Neural cell (in vitro differentiated cells): Measurements from ENCODE around the gene LSM14B. TPM values are rescaled to one million over a fixed set of nuclear protein-coding genes. Genes with fewer than 3 reads are reported as not detected.

ENCODE experiments used
- H2AFZ ChIP-seq: fragments of 200-600, 300-800 bp; sonication (generic), shearing (Covaris generic); 2 replicates; pipeline ENCODE4 v1.6.0; 2014; ENCODE audit warnings: low read depth, mild to moderate bottlenecking, antibody characterized with exemption, low read length, moderate library complexity
- H3F3A ChIP-seq: fragments of 200-600 bp; shearing (Covaris generic); 2 replicates; pipeline ENCODE4 v1.6.1; 2016; ENCODE audit warnings: mild to moderate bottlenecking, moderate library complexity, mixed read lengths, antibody characterized with exemption, low read length; ENCODE audit not compliant: insufficient read depth, poor library complexity, severe bottlenecking
- H3K27ac ChIP-seq: fragments of 200-600, 300-800 bp; sonication (generic), shearing (Covaris generic); 2 replicates; pipeline ENCODE4 v1.5.1; 2014; ENCODE audit warnings: mild to moderate bottlenecking, low read length, moderate library complexity
- H3K27me3 ChIP-seq: fragments of 300-800, 200-600 bp; sonication (generic), shearing (Covaris generic); 2 replicates; pipeline ENCODE4 v1.6.0; 2014; ENCODE audit warnings: mild to moderate bottlenecking, low read depth, low read length, moderate library complexity; ENCODE audit not compliant: insufficient read depth
- H3K36me3 ChIP-seq: fragments of 300-800, 200-600 bp; sonication (generic), shearing (Covaris generic); 2 replicates; pipeline ENCODE4 v1.5.1; 2014; ENCODE audit warnings: mild to moderate bottlenecking, antibody characterized with exemption, low read length, moderate library complexity; ENCODE audit not compliant: insufficient read depth
- H3K4me2 ChIP-seq: fragments of 300-800, 200-600 bp; sonication (generic), shearing (Covaris generic); 2 replicates; pipeline ENCODE4 v1.6.0; 2014; ENCODE audit warnings: mild to moderate bottlenecking, low read length
- H3K4me3 ChIP-seq: fragments of 300-800, 200-600 bp; sonication (generic), shearing (Covaris generic); 2 replicates; pipeline ENCODE4 v1.5.1; 2014; ENCODE audit warnings: mild to moderate bottlenecking, low read length, moderate library complexity
- H3K79me2 ChIP-seq: fragments of 200-600 bp; shearing (Covaris generic); replicated peaks from 2 replicates; pipeline ENCODE4 v1.6.0; 2014; ENCODE audit warnings: mild to moderate bottlenecking, low read length, moderate library complexity; ENCODE audit not compliant: insufficient read depth
- H3K9ac ChIP-seq: fragments of 300-800, 200-600 bp; sonication (generic), shearing (Covaris generic); 2 replicates; pipeline ENCODE4 v1.6.1; 2016; ENCODE audit warnings: mild to moderate bottlenecking, low read length, mixed read lengths
- H3K9me2 ChIP-seq: fragments of 200-600 bp; shearing (Covaris generic); 2 replicates; pipeline ENCODE4 v1.6.1; 2016; ENCODE audit warnings: mild to moderate bottlenecking, low read length, mixed read lengths; ENCODE audit not compliant: insufficient read depth
- H3K9me3 ChIP-seq: fragments of 200-600, 300-800 bp; sonication (generic), shearing (Covaris generic); 2 replicates; pipeline ENCODE4 v1.6.1; 2016; ENCODE audit warnings: mild to moderate bottlenecking, mixed run types, low read length, moderate library complexity, mixed read lengths
- H4K20me1 ChIP-seq: fragments of 200-600 bp; shearing (Covaris generic); 2 replicates; pipeline ENCODE4 v1.6.1; 2016; ENCODE audit warnings: mild to moderate bottlenecking, mixed run types; ENCODE audit not compliant: insufficient read depth
- CTCF ChIP-seq: fragments of 450-650 bp; IDR thresholded peaks from 2 replicates; pipeline ENCODE4 v1.5.1; 2014; ENCODE audit warnings: antibody characterized with exemption, mild to moderate bottlenecking, moderate library complexity; ENCODE audit not compliant: poor library complexity, severe bottlenecking
- EP300 ChIP-seq: fragments of 450-650 bp; conservative IDR thresholded peaks from 2 replicates; pipeline ENCODE4 v1.6.1; 2014; ENCODE audit warnings: antibody characterized with exemption, mild to moderate bottlenecking, moderate library complexity; ENCODE audit not compliant: poor library complexity, severe bottlenecking
- EZH2 ChIP-seq: fragments of 200-600, 300-800 bp; shearing (Covaris generic), sonication (generic); IDR thresholded peaks from 2 replicates; pipeline ENCODE4 v1.6.1; 2014; ENCODE audit warnings: antibody characterized with exemption, low read length, borderline replicate concordance, mild to moderate bottlenecking; ENCODE audit not compliant: insufficient read depth, poor library complexity, severe bottlenecking
- MXI1 ChIP-seq: fragments of 450-650 bp; conservative IDR thresholded peaks from 2 replicates; pipeline ENCODE4 v1.6.1; 2014; ENCODE audit warnings: antibody characterized with exemption, mild to moderate bottlenecking; ENCODE audit not compliant: poor library complexity, severe bottlenecking
- POLR2AphosphoS5 ChIP-seq: IDR thresholded peaks from 2 replicates; pipeline ENCODE4 v1.6.1; 2012
- RAD21 ChIP-seq: fragments of 450-650 bp; conservative IDR thresholded peaks from 2 replicates; pipeline ENCODE4 v1.6.1; 2014; ENCODE audit warnings: antibody characterized with exemption, mild to moderate bottlenecking, moderate library complexity
- REST ChIP-seq: IDR thresholded peaks from 2 replicates; pipeline ENCODE4 v1.6.1; 2012; ENCODE audit warnings: borderline replicate concordance
- SMC3 ChIP-seq: fragments of 450-650 bp; conservative IDR thresholded peaks from 2 replicates; pipeline ENCODE4 v1.6.1; 2014; ENCODE audit warnings: antibody characterized with exemption, mild to moderate bottlenecking, moderate library complexity; ENCODE audit not compliant: poor library complexity
- TAF1 ChIP-seq: IDR thresholded peaks from 2 replicates; pipeline ENCODE4 v1.6.1; 2012; ENCODE audit warnings: low read depth
- polyA plus RNA-seq: library from polyadenylated mRNA; depleted of rRNA; stranded (reverse); fragments of >200 nt; gene quantifications from 2 replicates; pipeline ENCODE4 v1.2.3, GENCODE V29; 2014

The LSM14B gene
- polyA plus RNA-seq, 1 donor from 2014 or later = 213 TPM

- H3K9me3 ChIP-seq = no peaks in the 10 kb centered on the region
Measured at GRCh38 chr20:62172666-62173065, 50.4 kb downstream of the LSM14B start.

GRCh38 chr20:62174021-62174804 lies 51.9 kb downstream of the LSM14B start:
- H3K27ac ChIP-seq = no peak overlapping the region
- H3K4me3 ChIP-seq = no peak overlapping the region
- no peak overlapping the region for H2AFZ ChIP-seq
- no peak for TF ChIP-seq RAD21
- TF ChIP-seq POLR2AphosphoS5 = no peak
- no peak for TF ChIP-seq SMC3
- TF ChIP-seq CTCF = no peak
- no peak for TF ChIP-seq EP300
- no peak for TF ChIP-seq TAF1
- TF ChIP-seq MXI1 = no peak
- no peaks in the 10 kb centered on the region for H4K20me1 ChIP-seq
- no peaks in the 10 kb centered on the region for H3K36me3 ChIP-seq
- no peaks in the 10 kb centered on the region for H3K9me2 ChIP-seq
- H3K9ac ChIP-seq = no peak overlapping the region
- no peaks in the 10 kb centered on the region for H3K27me3 ChIP-seq
- H3F3A ChIP-seq = no peaks in the 10 kb centered on the region
- no peaks in the 10 kb centered on the region for H3K9me3 ChIP-seq
- H3K79me2 ChIP-seq = no peaks in the 10 kb centered on the region
- no peak overlapping the region for H3K4me2 ChIP-seq

More at GRCh38 chr20:62172666-62173065, 50.4 kb downstream of the LSM14B start:
- Histone ChIP-seq H3K9me2 (no peaks in the 10 kb centered on the region), H3K4me3 (no peak overlapping the region), H3K27ac (no peak overlapping the region), H4K20me1 (no peaks in the 10 kb centered on the region), H3F3A (no peaks in the 10 kb centered on the region), H3K79me2 (no peaks in the 10 kb centered on the region), H3K9ac (no peak overlapping the region), H2AFZ (no peak overlapping the region), H3K27me3 (no peaks in the 10 kb centered on the region), H3K4me2 (no peak overlapping the region), H3K36me3 (no peaks in the 10 kb centered on the region)
- TF ChIP-seq RAD21 = no peak
- no peak for TF ChIP-seq SMC3
- no peak for TF ChIP-seq TAF1
- TF ChIP-seq POLR2AphosphoS5 = no peak
- no peak for TF ChIP-seq EZH2
- TF ChIP-seq EP300 = no peak
- TF ChIP-seq MXI1 = no peak
- no peak for TF ChIP-seq REST
- TF ChIP-seq CTCF = no peak
